ENCODE results near the gene ELAVL3. TPM values are rescaled to one million over a fixed set of nuclear protein-coding genes. Genes with fewer than 3 reads are reported as not detected.

Gene ELAVL3
- total and polyA plus RNA-seq, 3 donors from 2014 or later = 0.74 to 7.5 (median 6.1) TPM

- Histone ChIP-seq H3K4me1 (peaks cover 16% of the 10 kb centered on the region), H3K27me3 (no peaks in the 10 kb centered on the region), H3K4me3 (peak overlapping the region in 1 of 2 donors; percentile 27), H3K27ac (no peak overlapping the region), H3K36me3 (ENCODE audit: low read depth, missing control alignments) (no peaks in the 10 kb centered on the region), H3K9me3 (no peaks in the 10 kb centered on the region)
- DNase-seq = no peak
- intact Hi-C loops (cut with DNase I; ENCODE audit: low total_unique reads) = no loop called here
- no peak for TF ChIP-seq POLR2A (IDR thresholded peaks at IDR 0.05)
- TF ChIP-seq CTCF (IDR thresholded peaks at IDR 0.05) = no peak
- WGBS, 2 donors = 56 to 82% methylated on average over 17 to 19 of the region's 19 CpGs
Measured at GRCh38 chr19:11426656-11427055, 54.2 kb downstream of the ELAVL3 start.

GRCh38 chr19:11425719-11426457 is 55.0 kb downstream of the ELAVL3 start:
- WGBS, 2 donors = 70 to 72% methylated on average over 27 to 28 of the region's 28 CpGs
- H3K27ac ChIP-seq = no peak overlapping the region
- DNase-seq = peak; percentile 44
- H3K36me3 ChIP-seq (ENCODE audit: low read depth, missing control alignments) = no peaks in the 10 kb centered on the region
- H3K9me3 ChIP-seq = no peaks in the 10 kb centered on the region
- TF ChIP-seq CTCF (IDR thresholded peaks at IDR 0.05) (no peak), POLR2A (IDR thresholded peaks at IDR 0.05) (no peak)
- H3K27me3 ChIP-seq = no peaks in the 10 kb centered on the region
- intact Hi-C loops (cut with DNase I; ENCODE audit: low total_unique reads) = no loop called here
- peaks cover 18% of the 10 kb centered on the region for H3K4me1 ChIP-seq
- peak overlapping the region in 1 of 2 donors; percentile 27 for H3K4me3 ChIP-seq

GRCh38 chr19:11423791-11424181 is 57.1 kb downstream of the ELAVL3 start:
- TF ChIP-seq POLR2A (IDR thresholded peaks at IDR 0.05) (no peak), CTCF (IDR thresholded peaks at IDR 0.05) (no peak)
- Histone ChIP-seq H3K27me3 (no peaks in the 10 kb centered on the region), H3K4me1 (peaks cover 25% of the 10 kb centered on the region), H3K36me3 (ENCODE audit: low read depth, missing control alignments) (no peaks in the 10 kb centered on the region), H3K27ac (no peak overlapping the region), H3K4me3 (no peak overlapping the region), H3K9me3 (no peaks in the 10 kb centered on the region)
- intact Hi-C loops (cut with DNase I; ENCODE audit: low total_unique reads) = no loop called here
- 5 to 7% methylated on average over 12 to 21 of the region's 22 CpGs for WGBS, 2 donors
- no peak for DNase-seq

GRCh38 chr19:11423164-11423790 is 57.6 kb downstream of the ELAVL3 start:
- Histone ChIP-seq H3K27ac (no peak overlapping the region), H3K4me3 (no peak overlapping the region), H3K9me3 (no peaks in the 10 kb centered on the region), H3K27me3 (no peaks in the 10 kb centered on the region), H3K36me3 (ENCODE audit: low read depth, missing control alignments) (no peaks in the 10 kb centered on the region), H3K4me1 (peaks cover 25% of the 10 kb centered on the region)
- no peak for DNase-seq
- intact Hi-C loops (cut with DNase I; ENCODE audit: low total_unique reads) = no loop called here
- WGBS, 2 donors = 27 to 52% methylated on average over 24 to 27 of the region's 27 CpGs
- TF ChIP-seq POLR2A (IDR thresholded peaks at IDR 0.05) (no peak), CTCF (IDR thresholded peaks at IDR 0.05) (no peak)
